ENCODE results near the gene USP6.
"Not testable (repeated sequence)": the region's sequence is repeated elsewhere in the genome, so short reads cannot be mapped to it uniquely, and the experiment has no call there.

The USP6 gene

DNA sequence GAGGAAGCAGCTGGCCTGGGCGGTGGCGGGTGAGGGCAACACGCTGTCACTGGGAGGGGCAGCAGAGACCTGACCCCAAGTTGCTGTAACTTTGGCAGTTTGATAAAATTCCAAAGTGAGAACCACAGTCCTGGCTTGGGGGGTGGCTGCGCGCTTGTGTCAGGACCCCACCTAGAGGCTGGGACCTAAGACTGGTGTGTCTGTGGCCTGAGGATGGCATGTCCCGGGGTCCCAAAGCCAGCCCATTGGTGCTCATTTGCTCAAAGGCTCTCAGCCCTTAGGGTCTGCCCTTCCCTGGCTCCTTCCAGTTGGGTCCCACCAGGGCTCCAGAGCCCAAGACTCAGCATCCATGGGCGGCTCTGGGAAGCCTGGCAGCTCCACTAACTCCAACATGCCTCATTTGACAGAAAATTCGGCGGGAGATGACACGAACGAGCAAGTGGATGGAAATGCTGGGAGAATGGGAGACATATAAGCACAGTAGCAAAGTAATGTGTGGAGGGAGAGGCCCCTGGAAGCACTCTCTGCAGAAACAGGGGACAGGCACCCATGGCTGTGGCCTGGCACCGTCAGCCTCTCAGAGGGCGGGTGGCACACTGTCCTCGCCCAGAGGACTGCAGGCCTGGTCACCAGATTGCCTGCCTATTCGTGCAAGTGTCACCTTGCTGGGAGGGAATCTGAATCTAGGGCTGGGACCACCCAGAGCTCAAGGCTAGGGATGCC lies 16.8 kb downstream of the USP6 start:
- not testable (repeated sequence) for DNase-seq (ENCODE audit: low read depth, low spot score); H3K4me3 ChIP-seq (ENCODE audit: low read length)

- DNase-seq (ENCODE audit: low read depth, low spot score) = no peak
- H3K4me3 ChIP-seq (ENCODE audit: low read length) = no peak overlapping the region
These were observed 17.5 kb downstream of the USP6 start for GRCh38 chr17:5133311-5133710.

DNA sequence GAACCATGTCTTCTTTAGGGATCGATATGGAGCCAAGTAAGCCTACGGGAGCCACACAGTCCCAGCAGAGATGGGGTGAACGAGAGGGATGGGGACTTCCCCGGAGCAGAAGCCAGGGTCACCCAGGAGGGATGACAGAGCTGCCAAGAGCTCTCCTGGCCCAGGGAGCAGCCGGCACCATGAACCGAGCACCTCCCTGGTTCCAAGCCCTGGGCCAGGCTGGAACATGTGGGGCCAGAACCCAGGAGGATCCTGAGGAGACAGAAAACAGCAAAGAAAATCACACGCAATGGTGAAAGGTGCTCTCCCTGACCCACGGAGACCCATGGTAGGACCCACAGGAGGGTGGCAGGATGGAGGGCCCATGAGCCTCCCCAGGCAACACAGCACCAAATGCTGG lies 18.1 kb downstream of the USP6 start:
- DNase-seq (ENCODE audit: low read depth, low spot score); H3K4me3 ChIP-seq (ENCODE audit: low read length): not testable (repeated sequence)

DNA sequence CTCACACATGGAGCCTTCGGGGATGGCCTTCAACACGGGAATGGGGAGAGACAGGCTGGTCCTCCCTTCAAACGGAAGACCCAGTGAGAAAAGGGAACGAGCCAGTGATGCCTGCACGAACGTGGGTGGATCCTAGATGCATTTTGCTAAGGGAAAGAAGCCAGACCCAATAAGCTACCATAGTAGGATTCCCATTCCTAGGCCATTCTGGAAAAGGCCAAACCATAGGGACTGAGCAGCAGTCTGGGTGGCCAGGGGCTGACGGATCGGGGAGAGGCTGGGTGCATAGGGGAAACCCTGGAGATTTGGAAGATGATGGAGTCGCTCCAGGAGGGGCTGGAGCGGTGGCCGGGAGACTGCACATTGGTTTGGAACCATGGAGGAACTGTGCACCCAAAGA lies 18.7 kb downstream of the USP6 start:
- not testable (repeated sequence) for DNase-seq (ENCODE audit: low read depth, low spot score); H3K4me3 ChIP-seq (ENCODE audit: low read length)

GRCh38 chr17:5135131-5135712 lies 19.4 kb downstream of the USP6 start:
- DNase-seq (ENCODE audit: low read depth, low spot score); H3K4me3 ChIP-seq (ENCODE audit: low read length): not testable (repeated sequence)

DNA sequence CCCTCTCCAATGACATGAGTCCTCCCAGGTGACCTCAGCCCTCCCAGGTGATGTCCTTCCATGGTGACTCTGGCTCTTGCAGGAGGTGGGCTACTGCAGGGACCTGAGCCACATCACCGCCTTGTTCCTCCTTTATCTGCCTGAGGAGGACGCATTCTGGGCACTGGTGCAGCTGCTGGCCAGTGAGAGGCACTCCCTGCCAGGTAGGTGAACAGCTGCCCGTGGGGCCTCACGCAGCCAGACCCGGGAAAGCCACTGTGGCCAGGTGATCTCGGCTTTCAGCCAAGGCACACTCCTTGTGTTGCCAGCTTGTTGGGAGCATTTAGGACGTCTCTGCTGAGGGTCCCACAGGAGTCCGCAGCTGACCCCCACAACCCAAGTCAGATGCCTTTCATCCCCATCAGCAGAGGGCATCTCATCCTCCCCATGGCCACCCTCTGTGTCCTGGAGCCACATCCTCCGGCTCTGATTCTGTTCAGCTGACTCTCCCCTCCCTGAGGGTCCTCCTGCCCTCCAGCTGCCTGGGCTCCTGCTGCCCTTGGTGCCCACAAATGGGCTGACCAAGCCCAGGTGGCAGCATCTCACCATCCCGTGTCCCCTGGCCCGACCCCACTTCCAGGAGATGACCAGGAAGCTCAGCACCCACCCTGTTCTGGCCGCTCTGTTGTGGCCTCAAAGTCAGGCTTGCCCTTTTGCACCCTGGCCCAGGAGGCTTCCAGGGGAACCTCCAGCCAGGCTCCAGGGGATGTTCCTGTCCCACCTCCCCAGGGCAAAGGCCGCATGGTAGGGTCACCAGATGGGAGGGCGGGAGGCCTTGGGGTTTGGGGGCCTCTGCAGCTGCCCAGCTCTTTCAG lies 20.1 kb downstream of the USP6 start:
- DNase-seq (ENCODE audit: low read depth, low spot score) = no peak
- no peak overlapping the region for H3K4me3 ChIP-seq (ENCODE audit: low read length)

- DNase-seq (ENCODE audit: low read depth, low spot score); H3K4me3 ChIP-seq (ENCODE audit: low read length): not testable (repeated sequence)
These were observed 21.0 kb downstream of the USP6 start for GRCh38 chr17:5136580-5137412.

DNA sequence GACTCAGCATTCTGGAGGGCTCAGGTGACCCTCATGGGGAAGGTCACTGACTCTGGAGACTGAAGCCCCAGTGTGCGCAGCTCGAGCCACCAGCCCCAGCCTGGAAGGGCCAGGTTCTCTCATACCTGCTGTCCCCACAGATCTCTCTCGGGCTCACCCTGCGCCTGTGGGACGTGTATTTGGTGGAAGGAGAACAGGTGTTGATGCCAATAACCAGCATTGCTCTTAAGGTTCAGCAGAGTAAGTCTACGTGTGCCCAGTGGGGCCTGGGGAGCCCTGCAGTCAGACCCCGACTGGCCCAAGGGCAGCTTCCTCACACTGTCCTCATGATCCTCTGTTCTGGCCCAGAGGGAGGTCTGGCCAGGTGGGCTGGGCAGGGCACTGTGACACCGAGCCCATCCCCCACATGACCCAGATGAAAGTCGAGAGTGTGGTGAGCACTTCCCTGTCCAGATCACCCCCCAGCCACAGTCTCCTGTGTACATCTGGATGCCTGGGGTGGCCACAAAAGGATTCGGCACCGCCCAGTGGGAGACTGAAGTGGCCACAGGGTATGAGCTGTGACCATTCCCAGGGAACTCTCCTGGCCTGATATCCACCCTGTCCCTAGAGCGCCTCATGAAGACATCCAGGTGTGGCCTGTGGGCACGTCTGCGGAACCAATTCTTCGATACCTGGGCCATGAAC lies 21.8 kb downstream of the USP6 start:
- not testable (repeated sequence) for DNase-seq (ENCODE audit: low read depth, low spot score); H3K4me3 ChIP-seq (ENCODE audit: low read length)

DNA sequence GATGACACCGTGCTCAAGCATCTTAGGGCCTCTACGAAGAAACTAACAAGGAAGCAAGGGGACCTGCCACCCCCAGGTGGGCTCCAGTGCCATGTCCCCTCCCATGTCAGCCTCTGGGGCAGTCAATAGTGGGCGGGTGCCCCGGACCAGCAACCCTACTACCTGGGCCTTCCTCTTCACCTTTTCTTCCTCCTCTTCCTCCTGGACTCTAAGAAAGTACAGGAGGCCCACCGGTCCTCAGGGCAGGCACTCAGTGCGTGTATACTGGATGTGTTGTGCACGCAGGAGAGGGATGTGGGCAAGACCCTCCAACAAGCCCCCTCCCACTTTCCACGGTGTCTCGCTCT lies 22.3 kb downstream of the USP6 start:
- not testable (repeated sequence) for DNase-seq (ENCODE audit: low read depth, low spot score); H3K4me3 ChIP-seq (ENCODE audit: low read length)

GRCh38 chr17:5138616-5139457 lies 23.0 kb downstream of the USP6 start:
- no peak for DNase-seq (ENCODE audit: low read depth, low spot score)
- no peak overlapping the region for H3K4me3 ChIP-seq (ENCODE audit: low read length)

GRCh38 chr17:5139458-5139732 lies 23.6 kb downstream of the USP6 start:
- no peak for DNase-seq (ENCODE audit: low read depth, low spot score)

DNA sequence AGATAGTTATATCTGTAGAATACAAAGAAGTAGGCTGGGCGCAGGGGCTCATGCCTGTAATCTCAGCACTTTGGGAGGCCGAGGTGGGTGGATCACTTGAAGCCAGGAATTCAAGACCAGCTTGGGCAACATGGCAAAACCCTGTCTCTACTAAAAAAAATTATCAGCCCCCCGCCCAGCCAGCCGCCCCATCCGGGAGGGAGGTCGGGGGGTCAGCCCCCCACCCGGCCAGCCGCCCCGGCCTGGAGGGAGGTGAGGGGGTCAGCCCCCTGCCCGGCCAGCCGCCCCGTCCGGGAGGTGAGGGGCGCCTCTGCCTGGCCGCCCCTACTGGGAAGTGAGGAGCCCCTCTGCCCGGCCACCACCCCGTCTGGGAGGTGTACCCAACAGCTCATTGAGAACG lies 27.0 kb downstream of the USP6 start:
- DNase-seq (ENCODE audit: low read depth, low spot score); H3K4me3 ChIP-seq (ENCODE audit: low read length): not testable (repeated sequence)

More at GRCh38 chr17:5139458-5139732, 23.6 kb downstream of the USP6 start:
- no peak overlapping the region for H3K4me3 ChIP-seq (ENCODE audit: low read length)

GRCh38 chr17:5146122-5146521 lies 30.3 kb downstream of the USP6 start:
- not testable (repeated sequence) for H3K4me3 ChIP-seq (ENCODE audit: low read length); DNase-seq (ENCODE audit: low read depth, low spot score)

- not testable (repeated sequence) for H3K4me3 ChIP-seq (ENCODE audit: low read length); DNase-seq (ENCODE audit: low read depth, low spot score)
These were observed 44.9 kb downstream of the USP6 start for GRCh38 chr17:5160702-5161101.

- DNase-seq (ENCODE audit: low read depth, low spot score); H3K4me3 ChIP-seq (ENCODE audit: low read length): not testable (repeated sequence)
These were observed 46.0 kb downstream of the USP6 start for GRCh38 chr17:5161793-5162192.

DNA sequence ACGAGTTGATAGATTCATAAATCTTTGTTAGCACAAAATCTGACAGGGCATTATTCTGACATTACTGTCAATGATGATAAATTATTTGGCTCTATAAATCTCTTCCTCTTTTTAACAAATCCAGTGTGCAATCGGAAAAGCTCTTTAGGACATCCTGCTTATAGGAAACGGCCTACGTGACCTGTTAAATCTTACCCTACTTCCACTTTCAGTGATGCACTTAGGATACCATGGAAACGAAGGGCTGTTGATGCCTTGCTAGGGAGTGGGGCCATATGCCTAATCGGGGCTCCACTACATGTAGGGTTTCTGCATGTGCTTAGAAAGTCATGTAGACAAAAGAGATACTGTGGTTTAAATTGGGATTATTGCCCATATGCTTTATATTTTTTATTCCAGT lies 48.6 kb downstream of the USP6 start:
- DNase-seq (ENCODE audit: low read depth, low spot score) = no peak
- H3K4me3 ChIP-seq (ENCODE audit: low read length) = no peak overlapping the region

- DNase-seq (ENCODE audit: low read depth, low spot score) = not testable (repeated sequence)
These were observed 50.1 kb downstream of the USP6 start for GRCh38 chr17:5165791-5166564.

More at GRCh38 chr17:5165791-5166564, 50.1 kb downstream of the USP6 start:
- H3K4me3 ChIP-seq (ENCODE audit: low read length) = not testable (repeated sequence)
